Loucy (cell line): ENCODE measurements around the gene PGBD5.

Experiments used
- CTCF ChIP-seq: fragments of 200-600 bp; sonication (generic); conservative IDR thresholded peaks from 2 replicates; pipeline ENCODE4 v1.5.1; 2014; ENCODE audit warnings: mild to moderate bottlenecking, antibody characterized with exemption, low read length
- EZH2phosphoT487 ChIP-seq: fragments of 200-600 bp; IDR thresholded peaks from 2 replicates; pipeline ENCODE4 v1.6.1; 2018; ENCODE audit warnings: antibody characterized with exemption, mild to moderate bottlenecking, moderate library complexity, borderline replicate concordance

DNA sequence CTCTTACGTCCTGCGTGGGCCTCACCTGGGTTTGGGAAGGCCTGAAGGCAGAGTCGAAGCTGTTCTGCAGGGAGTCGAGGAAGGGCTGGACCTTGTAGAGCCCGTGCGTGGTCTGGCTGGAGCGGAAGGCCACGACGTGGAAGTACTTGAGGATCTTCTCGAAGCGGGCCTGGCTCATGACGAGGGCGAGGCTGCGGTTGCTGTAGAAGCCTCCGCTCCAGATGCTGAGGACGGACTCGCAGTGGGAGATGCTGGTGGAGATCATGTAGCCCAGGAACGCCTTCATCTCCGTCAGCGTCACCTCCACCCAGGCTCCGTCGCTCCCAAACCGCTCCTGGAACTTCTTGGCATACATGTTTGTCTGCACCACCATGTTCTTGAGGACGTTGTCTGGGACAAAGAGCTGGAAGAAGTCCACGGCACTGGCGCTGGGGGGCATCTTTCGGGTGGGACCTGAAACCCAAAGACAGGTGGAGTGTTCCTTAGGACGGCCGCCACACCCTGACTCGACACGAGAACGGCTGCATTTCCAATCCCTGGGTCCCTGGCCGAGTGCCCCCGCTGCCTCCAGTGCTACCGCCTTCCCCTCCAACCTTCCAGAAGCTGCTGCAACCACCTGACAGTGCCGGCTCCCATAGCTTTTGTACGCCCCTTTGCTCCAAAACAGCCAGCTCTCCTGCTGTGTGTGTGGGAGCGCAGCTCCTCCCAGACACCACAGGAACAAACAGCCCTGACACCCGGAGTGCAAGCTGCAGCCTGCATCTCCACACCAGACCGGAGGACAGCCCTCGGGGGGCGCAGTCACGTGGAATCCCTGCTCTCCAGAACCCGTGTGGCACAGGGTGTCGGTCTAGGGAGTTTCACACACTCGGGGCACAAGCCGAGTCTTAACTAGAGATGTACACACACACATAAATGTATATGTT lies 69.0 kb downstream of the PGBD5 start:
- TF ChIP-seq EZH2phosphoT487: no peak
- no peak for TF ChIP-seq CTCF
